Measurements from ENCODE around the gene FAM180A. TPM values are rescaled to one million over a fixed set of nuclear protein-coding genes. Genes with fewer than 3 reads are reported as not detected.

FAM180A gene
- total and polyA plus RNA-seq, 4 donors: 0.19 to 10.5 (median 5.6) TPM

DNA sequence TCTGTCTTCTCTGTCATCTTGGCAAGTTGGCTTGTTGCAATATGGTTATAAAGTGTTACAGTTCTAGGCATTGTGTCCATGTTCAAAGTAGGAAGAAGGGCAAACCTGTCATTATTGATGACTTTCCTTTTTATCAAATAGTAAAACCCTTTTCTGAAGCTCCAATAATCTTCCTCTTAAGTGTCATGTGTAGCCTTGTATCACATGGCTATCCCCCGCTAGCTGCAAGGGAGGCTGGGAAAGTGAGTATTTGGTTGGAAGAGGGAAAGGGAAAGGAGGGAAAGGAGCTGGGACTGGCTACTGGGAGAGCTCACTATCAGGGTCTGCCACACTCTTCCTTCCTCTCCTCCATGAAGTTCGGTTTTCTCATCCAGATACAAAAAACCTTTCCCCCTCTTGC is 45.2 kb upstream of the FAM180A start (continued):
- TF ChIP-seq HNF4G (IDR thresholded peaks at IDR 0.05) (no peak), GABPA (IDR thresholded peaks at IDR 0.05 in 1 of 2, conservative IDR thresholded peaks at IDR 0.05 in 1 of 2) (no peak), YY1 (IDR thresholded peaks at IDR 0.05) (no peak), SP1 (IDR thresholded peaks at IDR 0.05) (no peak)

DNA sequence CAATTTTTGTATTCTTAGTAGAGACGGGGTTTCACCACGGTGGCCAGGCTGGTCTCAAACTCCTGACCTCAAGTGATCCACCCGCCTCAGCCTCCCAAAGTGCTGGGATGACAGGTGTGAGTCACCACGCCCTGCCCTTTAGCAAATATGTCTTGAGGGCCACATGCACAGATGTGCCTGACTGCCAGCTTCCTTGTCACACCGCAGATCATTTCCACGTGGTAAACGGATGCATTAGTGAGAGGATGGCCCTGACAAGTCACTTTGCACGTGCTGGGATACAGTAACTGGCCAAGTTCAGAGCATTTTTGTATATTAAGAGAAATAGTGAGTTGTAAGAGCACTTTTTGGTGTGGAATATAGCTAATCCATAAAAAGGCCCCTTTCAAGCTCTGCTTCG is 44.3 kb upstream of the FAM180A start:
- no peak overlapping the region for H3K27ac ChIP-seq (ENCODE audit: low read depth in 1 of 2, low read length in 2 of 2)

DNA sequence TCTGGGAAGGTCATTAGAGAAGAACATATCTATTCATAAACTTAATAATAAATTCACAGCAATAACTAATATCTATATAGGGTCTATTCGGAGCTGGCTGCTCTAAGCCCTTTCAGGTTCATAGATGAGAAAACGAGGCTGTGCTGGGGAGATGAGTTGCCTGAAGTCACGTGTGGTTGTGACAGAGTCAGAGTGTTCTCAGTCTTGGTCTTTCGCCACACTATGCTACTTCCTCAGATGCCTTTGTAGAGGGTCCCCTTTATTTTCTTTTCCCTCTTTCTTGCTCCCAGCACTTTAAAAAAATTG is 43.7 kb upstream of the FAM180A start:
- Histone ChIP-seq H3K36me3 (ENCODE audit: control insufficient read depth in 4 of 4, insufficient read depth in 3 of 4, low read depth in 1 of 4, low read length in 3 of 4) (no peaks in the 10 kb centered on the region), H3K9ac (ENCODE audit: low read depth in 1 of 2, low read length in 2 of 2) (no peak overlapping the region), H3K27ac (ENCODE audit: low read depth in 1 of 2, low read length in 2 of 2) (no peak overlapping the region), H3K4me1 (ENCODE audit: control insufficient read depth in 4 of 4, insufficient read depth in 4 of 4, low read length in 3 of 4) (no peaks in the 10 kb centered on the region), H3K27me3 (ENCODE audit: control insufficient read depth in 4 of 4, insufficient read depth in 4 of 4, low read length in 3 of 4) (no peaks in the 10 kb centered on the region), H3K9me3 (ENCODE audit: control insufficient read depth in 4 of 4, low read length in 3 of 4) (peaks cover 0 to 3% (median under 1%) of the 10 kb centered on the region in 4 donors), H3K4me3 (ENCODE audit: low read depth in 1 of 3, low read length in 3 of 3) (no peak overlapping the region)
- WGBS: 66% methylated on average over 4 of the region's 4 CpGs
- DNase-seq (ENCODE audit: low spot score): no peak
- no peak for TF ChIP-seq RAD21 (IDR thresholded peaks at IDR 0.05)
- TF ChIP-seq, protein P1, sequence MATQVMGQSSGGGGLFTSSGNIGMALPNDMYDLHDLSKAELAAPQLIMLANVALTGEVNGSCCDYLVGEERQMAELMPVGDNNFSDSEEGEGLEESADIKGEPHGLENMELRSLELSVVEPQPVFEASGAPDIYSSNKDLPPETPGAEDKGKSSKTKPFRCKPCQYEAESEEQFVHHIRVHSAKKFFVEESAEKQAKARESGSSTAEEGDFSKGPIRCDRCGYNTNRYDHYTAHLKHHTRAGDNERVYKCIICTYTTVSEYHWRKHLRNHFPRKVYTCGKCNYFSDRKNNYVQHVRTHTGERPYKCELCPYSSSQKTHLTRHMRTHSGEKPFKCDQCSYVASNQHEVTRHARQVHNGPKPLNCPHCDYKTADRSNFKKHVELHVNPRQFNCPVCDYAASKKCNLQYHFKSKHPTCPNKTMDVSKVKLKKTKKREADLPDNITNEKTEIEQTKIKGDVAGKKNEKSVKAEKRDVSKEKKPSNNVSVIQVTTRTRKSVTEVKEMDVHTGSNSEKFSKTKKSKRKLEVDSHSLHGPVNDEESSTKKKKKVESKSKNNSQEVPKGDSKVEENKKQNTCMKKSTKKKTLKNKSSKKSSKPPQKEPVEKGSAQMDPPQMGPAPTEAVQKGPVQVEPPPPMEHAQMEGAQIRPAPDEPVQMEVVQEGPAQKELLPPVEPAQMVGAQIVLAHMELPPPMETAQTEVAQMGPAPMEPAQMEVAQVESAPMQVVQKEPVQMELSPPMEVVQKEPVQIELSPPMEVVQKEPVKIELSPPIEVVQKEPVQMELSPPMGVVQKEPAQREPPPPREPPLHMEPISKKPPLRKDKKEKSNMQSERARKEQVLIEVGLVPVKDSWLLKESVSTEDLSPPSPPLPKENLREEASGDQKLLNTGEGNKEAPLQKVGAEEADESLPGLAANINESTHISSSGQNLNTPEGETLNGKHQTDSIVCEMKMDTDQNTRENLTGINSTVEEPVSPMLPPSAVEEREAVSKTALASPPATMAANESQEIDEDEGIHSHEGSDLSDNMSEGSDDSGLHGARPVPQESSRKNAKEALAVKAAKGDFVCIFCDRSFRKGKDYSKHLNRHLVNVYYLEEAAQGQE (IDR thresholded peaks at IDR 0.05): no peak
- no peak for TF ChIP-seq SP1 (IDR thresholded peaks at IDR 0.05)
- no peak for TF ChIP-seq RXRA (IDR thresholded peaks at IDR 0.05)
- TF ChIP-seq HNF4G (IDR thresholded peaks at IDR 0.05): no peak
- no peak for TF ChIP-seq FOXA1 (IDR thresholded peaks at IDR 0.05)
- TF ChIP-seq FOXA2 (IDR thresholded peaks at IDR 0.05): no peak

More for the DNA sequence above, 44.3 kb upstream of the FAM180A start:
- H3K4me3 ChIP-seq (ENCODE audit: low read depth in 1 of 3, low read length in 3 of 3): no peak overlapping the region
- H3K27me3 ChIP-seq (ENCODE audit: control insufficient read depth in 4 of 4, insufficient read depth in 4 of 4, low read length in 3 of 4): no peaks in the 10 kb centered on the region
- peaks cover 0 to 3% (median under 1%) of the 10 kb centered on the region in 4 donors for H3K9me3 ChIP-seq (ENCODE audit: control insufficient read depth in 4 of 4, low read length in 3 of 4)
- WGBS: 85% methylated on average over 9 of the region's 9 CpGs
- no peaks in the 10 kb centered on the region for H3K4me1 ChIP-seq (ENCODE audit: control insufficient read depth in 4 of 4, insufficient read depth in 4 of 4, low read length in 3 of 4)
- H3K9ac ChIP-seq (ENCODE audit: low read depth in 1 of 2, low read length in 2 of 2): no peak overlapping the region
- no peaks in the 10 kb centered on the region for H3K36me3 ChIP-seq (ENCODE audit: control insufficient read depth in 4 of 4, insufficient read depth in 3 of 4, low read depth in 1 of 4, low read length in 3 of 4)
- no peak for TF ChIP-seq SP1 (IDR thresholded peaks at IDR 0.05)
- no peak for TF ChIP-seq FOXA1 (IDR thresholded peaks at IDR 0.05)
- no peak for TF ChIP-seq HNF4G (IDR thresholded peaks at IDR 0.05)
- no peak for DNase-seq (ENCODE audit: low spot score)

DNA sequence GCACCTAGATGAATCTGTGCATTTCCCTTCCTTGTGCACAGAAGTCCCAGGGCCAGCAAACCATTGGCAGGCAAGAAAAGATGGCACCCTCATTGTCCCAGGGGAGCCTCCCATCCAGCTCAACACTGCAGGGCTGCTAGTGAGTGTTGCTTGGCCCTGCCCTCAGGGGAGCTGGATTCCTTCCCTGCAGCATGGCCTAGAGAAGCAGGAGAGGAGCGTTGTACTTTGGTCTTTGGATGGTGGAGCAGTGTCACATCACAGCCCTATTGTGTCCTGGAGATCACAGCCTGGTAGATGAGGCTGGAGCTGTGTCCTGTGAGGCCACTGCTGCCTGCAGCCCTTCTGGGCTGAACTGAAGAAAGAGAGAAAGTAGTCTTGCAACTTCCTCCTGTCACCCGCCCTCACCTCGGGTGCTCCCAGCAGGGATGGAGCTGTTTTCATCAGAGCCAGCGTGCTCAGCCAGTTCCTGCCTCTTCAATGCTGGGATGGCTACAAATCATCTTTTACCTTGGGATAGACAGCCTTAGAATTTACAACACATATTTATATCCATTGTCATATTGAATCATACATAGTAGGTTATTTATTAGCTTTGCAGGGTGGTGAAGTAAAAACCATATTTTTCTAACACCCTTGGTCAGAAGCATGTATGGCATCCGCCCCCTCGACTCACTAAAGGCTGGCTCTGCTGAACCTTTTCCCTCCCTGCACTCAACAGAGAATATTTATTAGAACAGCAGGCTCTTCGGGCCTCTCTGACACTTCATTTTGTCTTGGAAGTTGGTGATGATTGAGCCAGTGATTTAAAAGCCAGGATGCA is 43.1 kb upstream of the FAM180A start:
- no peak for TF ChIP-seq SP1 (IDR thresholded peaks at IDR 0.05)
- Histone ChIP-seq H3K4me3 (ENCODE audit: low read depth in 1 of 3, low read length in 3 of 3) (no peak overlapping the region), H3K36me3 (ENCODE audit: control insufficient read depth in 4 of 4, insufficient read depth in 3 of 4, low read depth in 1 of 4, low read length in 3 of 4) (no peaks in the 10 kb centered on the region), H3K27me3 (ENCODE audit: control insufficient read depth in 4 of 4, insufficient read depth in 4 of 4, low read length in 3 of 4) (no peaks in the 10 kb centered on the region), H3K27ac (ENCODE audit: low read depth in 1 of 2, low read length in 2 of 2) (no peak overlapping the region), H3K9me3 (ENCODE audit: control insufficient read depth in 4 of 4, low read length in 3 of 4) (peaks cover 0 to 3% (median under 1%) of the 10 kb centered on the region in 4 donors), H3K9ac (ENCODE audit: low read depth in 1 of 2, low read length in 2 of 2) (no peak overlapping the region), H3K4me1 (ENCODE audit: control insufficient read depth in 4 of 4, insufficient read depth in 4 of 4, low read length in 3 of 4) (no peaks in the 10 kb centered on the region)
- no peak for DNase-seq (ENCODE audit: low spot score)
- WGBS: 69% methylated on average over 7 of the region's 7 CpGs

All from liver (tissue), 9 donors.